ENCODE data around the gene MLPH.

MLPH gene

DNA sequence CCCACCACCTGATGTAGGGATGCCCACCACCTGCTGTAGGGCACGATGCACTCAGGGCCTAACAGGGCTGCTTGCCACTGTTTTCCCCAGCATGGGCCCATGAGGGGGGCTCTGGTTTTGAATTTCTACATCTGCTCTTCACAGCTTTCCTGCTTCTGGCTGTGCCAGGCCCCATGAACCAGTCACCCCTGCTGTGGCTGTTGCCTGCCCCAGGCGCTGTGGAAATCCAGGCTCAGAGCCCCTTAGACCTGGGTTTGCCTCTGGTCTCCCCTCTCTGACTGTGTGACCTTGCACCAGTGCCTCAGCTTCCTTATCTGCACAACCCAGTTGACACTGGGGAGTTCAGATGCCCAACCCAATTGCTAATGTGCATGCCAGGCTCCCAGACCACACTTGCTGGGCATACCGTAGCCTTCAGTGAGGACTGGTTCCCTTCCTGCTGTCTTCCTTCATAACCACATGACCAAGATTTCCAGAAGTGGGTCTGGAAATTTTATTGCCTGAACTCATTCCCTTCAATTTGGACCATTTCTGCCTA is 6.0 kb upstream of the MLPH start:
- DNase-seq, result no peak

DNA sequence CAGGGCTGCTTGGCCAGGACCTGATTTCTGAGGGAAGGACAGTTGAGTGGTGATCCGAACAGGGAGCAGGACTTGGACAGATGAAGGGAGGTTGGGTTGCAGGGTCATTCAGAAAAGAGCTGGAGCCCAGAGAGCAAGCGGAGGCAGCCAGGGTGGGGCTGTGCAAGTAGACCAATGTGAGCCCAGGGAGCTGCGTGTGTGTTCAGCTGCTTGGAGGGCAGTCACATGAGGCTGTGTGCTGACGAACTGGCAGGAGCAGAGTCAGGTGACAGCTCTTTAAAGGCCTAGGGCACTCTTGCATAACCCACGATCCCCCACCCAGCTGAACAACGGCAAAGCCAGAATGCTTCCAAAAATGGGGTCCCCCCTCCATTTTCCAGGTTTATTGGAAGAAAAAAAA is 4.6 kb upstream of the MLPH start:
- peak; percentile 44 to 89 for DNase-seq

DNA sequence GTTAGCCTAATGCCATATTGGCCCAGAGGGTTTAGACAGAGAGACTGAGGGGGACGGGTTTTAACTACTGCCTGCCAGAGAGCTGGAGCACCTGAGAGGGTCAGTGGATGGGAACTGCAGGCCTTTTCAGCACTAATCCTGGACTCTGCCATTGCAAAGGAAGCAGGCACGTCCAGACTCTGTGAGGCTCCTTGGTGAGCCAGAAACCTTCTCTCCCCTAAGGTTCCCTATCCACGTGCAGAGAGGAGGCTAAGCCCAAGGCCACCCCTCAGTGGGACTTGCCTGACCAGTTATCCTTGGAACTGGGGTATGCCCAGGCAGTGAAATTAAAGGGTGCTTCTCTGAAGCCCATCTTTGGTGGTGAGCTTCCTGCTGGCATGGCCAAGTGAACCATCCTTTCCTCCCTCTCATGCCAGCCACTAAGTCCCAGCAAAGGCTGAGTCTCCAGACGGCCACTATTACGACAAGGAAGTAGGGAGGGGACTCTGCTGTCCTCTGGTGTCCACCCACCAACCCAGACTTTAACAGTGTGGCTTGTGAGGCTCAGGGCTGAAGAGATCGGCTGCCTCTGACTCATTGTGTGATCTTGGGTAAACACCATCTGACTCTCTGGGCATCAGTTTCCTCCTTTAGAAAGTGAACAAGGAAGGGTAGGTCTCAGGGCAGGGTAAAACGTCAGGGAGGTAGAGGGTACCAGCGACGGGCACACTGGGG is 3.9 kb upstream of the MLPH start:
- peak; percentile 92 to 99 for DNase-seq

GRCh38 chr2:237485304-237485703 is 1.7 kb upstream of the MLPH start:
- DNase-seq, result no peak

DNA sequence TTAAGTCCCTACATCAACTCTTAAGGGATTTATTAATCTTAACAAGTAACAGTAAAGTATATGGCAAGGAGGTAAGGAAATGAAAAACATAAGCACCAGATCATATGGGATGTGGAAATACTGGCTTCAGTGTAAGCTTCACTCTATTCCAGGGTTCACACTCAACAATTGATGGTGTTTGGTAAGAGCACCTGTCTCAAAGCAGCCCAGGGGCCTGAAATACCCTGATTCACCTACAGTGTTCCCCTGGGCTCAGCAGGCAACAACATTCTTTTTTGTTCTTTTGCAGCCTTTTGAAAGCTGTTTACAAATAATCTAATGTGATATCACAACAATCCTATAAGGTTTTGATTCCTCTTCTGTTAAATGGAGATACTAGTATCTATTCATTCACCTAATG is 1.2 kb upstream of the MLPH start:
- no peak for DNase-seq

DNA sequence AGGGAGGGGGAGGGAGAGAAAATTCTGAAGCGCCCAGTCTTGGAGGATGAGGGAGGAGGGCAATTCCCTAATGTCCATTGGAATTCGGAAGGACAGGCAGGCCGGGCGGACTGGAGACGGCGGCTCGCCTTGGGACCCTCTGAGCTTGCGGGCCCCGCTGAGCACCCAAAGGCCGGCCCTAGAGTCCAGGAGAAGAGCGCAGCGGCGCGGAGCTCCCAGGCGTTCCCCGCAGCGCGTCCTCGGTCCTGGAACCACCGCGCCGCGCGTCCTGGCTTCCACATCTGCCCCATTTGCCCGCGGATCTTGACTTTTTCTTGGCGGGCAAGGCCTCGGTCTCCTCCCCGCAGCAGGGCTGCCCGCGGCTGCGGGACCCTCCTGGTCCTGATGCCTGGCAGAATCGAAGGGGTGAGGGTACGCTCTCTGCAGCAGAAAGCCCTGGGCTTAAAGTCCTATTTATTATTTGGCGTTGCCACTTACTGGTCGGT is 675 bp upstream of the MLPH start:
- DNase-seq, result no peak

DNA sequence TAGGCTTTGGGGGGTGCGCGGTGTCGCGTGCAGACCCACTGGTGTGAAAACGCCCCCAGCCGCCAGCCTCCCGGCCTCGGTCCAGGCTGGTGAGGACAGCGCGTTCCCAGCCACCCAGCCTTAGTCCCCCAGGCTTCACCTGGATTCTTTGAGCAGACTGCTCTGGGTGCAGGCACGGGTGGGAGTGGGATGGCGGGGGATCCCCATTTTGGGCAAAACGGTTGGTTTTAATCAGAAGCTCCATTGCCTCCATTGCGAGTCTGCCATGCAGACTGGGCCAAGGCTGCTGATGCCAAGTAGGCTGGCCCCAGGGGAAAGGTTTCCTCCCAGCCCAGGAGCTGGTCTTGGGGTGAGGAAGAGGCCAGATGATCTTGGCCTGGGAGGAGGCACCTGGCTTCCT is 445 bp downstream of the MLPH start:
- no peak for DNase-seq

- DNase-seq, result no peak
These were observed 1.2 kb downstream of the MLPH start for GRCh38 chr2:237488295-237488694.

DNA sequence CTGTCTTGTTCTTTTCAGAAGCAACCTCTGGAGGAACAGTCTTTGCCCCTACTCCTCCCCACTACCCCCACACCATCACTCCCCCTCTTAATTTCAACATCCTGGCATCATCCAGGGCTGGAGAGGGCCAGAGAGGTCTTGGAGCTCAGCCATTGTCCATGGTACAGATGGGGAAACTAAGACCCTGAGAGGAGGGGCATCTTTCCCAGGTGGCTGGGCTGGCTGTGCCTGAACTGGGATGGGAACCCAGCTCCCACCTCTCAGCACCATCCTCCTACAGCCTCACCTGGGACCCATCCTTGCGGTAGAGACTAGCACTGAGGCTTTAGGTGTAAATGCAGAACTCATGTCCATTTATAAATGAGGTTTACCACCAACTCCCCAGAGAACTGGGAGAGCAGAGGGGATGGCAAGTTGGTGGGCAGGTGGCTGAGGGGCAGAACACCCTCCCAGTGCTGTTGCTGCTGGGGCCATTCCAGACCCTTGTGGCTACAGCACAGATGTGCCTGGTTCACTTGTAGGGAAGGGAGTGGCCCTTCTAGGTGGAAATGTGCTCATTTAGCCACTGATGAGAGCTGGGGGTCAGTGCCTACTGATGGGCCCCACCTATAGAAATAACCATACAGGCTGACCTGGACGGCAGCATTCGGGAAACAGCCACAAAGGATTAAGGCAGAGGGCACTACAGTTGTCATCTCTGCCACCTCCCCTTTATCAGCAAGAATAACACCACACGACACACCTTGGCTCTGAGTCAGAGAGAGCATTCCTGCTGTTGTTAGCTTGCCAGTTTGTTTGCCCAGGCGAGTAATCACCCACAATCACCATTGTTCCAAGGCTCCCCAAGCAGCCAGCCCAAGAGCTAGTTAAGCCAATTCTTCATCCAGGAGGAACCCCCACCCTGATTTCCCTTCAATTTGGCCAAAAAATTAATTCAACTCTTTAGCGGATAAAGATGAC is 2.1 kb downstream of the MLPH start:
- DNase-seq, result no peak

- DNase-seq, result no peak
These were observed 3.1 kb downstream of the MLPH start for GRCh38 chr2:237490009-237490711.

DNA sequence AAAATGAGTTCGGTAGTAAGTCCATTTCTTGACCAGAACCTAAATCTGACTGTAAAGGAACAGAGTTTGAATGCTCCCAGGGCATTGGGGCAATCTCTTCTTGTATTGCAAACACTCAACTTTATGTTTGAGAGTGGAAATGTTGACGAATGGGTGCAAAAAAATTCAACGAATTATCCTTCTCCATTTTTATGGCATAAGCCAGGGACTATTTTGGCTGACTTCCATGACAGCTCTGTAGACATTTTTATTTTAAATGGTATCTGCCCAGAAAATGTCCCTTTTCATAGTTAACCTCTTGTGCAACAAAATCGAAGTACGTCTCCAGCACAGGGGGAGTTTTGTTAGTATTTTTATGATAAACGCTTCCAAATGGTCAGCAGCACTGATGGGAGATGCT is 3.7 kb downstream of the MLPH start:
- no peak for DNase-seq

DNA sequence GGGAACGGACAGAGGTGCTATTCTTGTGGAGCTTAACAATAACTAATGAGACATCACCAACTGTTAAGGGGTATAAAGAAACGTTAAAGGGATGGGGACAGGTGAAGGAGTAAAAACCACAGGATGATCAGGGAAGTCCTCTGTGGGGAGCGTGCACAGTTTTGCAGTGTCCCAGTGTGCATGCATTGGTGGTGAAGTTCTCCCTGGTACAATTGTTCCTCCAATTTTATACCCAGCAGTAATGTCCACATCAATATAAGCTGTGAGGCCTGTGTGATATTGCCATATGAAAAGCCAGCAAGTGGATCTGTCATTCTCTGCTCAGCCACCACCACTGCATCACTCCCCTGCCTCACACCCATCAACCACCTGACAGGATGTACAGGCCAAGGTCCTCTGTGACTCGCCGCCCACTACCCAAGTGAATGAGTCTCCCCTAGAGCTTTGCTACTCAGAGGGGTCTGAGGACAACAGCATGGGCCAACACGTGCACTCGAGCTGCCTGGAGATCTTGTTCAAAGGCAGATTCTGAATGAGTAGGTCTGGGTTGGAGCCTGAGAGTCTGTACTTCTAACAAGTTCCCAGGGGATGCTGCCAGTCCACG is 4.6 kb downstream of the MLPH start:
- DNase-seq, result no peak

GRCh38 chr2:237492137-237492890 is 5.3 kb downstream of the MLPH start:
- peak in 1 of 2 donors; percentile 46 for DNase-seq

DNA sequence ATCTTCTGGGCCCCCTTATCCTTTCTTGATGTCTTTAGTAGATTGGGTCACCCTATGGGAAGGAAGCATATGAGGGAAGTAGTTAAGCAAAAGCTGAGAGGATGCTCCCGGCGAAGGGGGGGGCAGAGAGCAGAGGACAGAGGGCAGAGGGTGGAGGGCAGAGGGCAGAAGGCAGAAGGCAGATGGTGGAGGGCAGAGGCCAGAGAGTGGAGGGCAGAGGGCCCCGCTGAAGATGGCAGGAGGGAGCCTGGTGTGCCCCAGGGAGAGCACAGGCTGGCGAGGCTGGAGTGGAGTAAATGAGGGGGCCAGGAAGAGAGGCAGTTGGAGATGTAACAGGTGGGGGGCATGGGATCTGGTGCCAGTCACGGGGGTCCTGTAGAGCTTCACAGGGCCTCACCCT is 7.0 kb downstream of the MLPH start:
- DNase-seq, result no peak

DNA sequence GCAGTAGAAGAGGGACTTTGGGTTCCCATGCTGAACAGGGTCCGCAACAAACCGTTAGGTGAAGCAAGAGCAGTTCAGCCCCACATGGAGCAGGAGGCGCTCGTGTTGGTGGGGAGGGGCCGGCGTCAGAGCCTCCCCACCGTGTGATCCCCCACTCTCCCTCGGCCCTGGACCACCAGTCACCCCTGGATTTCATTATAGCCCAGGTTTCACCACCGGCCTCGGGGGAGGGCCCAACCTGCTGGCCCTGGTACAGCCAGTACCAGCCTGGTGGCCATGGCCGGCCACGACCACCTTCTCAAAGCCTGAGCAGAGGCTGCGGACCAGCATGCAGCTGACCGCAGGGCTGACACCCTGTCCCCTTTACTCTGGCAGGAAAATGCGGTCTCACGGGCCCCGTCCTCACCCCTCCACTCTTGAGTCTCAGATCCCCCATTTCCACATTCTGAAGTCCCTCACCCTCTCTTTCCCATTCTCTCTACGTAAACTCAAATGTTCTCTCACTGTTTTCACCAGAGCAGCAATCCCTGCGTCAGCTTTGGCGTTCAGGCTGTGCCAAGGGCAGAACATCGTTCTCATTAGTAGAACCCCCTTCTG is 8.6 kb downstream of the MLPH start:
- DNase-seq, result no peak

DNA sequence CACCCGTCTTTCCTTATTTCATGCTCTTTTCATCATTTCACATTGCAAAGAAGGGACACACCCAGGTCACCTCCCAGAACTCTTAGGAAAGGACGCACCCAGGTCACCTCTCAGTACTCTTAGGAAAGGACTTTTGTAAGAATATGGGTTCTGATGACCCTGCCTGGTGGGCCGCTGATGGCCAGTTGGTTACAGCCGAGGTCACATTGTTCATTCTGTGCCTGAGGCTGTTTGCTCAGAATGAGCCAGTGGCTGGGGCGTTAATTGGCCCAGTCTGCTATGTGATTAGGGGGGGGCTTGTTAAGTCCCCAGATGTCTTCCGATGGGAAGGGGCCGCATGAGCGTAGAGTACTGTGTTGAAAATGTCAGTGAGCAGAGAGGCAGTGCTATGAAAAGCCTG is 9.4 kb downstream of the MLPH start:
- DNase-seq, result no peak

DNA sequence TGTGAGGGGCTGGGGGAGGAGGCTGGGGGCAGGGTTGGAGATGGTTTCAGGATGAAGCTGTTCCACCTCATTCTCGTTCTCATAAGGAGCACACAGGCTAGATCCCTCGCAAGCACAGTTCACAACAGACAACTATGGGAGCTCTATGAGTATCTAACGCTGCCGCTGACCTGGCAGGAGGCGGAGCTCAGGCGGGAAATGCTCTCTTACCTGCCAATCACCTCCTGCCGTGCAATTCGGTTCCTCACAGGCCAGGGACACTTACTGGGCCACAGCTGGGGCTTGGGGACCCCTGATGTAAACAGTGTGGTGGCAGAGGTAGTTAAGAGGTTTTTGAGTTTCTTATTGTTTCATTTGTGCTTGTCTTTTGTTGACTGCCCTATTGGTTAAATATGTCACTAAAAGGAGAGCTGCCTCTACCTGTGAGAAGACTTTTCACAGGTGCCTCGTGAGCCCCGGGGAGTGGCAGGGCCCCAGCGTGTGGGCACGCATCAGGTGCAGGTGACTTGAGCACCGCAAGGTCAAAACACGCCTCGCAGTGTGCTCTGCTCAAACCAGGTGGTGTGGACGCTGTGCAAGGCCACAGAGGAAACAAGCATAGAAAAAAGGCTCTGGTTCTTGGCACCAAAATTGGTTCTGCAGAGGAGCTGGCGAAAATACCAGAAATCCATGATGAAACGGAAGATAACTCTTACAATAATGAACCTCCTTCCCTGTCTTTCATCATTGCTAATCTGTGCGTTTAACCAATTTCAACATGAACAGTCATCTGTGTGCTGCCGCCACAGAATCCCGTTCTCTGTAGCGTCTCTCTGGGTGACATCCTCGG is 10.2 kb downstream of the MLPH start:
- DNase-seq, result no peak

DNA sequence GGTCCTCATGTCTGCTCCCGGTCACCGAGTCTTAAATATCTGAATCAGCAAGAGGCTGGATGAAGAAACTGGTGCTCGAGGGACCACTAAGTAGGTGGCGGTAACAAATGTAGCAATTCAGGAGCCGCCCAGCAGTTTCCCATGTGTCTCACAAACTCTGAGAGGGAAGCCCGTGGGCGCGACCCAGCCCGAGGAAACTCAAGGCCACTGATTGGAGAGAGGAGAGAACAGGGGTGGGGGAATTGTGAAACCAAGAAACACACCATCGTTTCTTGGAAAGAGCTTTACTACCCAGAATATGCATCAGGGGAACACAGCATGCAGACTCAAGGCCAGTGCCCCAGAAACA is 10.8 kb downstream of the MLPH start:
- peak; percentile 97 to 99 for DNase-seq

DNA sequence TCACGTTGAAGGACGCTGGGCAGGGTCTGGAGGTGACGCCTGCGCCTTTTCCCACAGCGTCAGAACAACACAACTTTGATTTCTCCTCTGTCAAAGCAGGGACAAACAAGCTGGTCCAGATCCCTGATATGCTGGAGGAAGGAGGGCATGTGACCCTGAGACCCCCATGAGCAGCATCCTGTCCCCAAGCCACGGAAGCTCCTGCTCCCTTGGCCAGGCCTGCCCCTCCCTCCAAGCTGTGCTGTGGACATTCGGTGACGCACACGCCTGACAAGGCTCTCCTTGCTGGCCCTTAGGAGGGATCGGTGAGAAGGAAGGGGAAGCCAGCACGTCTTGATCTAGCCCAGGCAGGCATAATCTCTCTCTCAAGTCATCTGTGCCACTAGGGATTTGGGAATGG is 11.3 kb downstream of the MLPH start:
- DNase-seq, result no peak

DNA sequence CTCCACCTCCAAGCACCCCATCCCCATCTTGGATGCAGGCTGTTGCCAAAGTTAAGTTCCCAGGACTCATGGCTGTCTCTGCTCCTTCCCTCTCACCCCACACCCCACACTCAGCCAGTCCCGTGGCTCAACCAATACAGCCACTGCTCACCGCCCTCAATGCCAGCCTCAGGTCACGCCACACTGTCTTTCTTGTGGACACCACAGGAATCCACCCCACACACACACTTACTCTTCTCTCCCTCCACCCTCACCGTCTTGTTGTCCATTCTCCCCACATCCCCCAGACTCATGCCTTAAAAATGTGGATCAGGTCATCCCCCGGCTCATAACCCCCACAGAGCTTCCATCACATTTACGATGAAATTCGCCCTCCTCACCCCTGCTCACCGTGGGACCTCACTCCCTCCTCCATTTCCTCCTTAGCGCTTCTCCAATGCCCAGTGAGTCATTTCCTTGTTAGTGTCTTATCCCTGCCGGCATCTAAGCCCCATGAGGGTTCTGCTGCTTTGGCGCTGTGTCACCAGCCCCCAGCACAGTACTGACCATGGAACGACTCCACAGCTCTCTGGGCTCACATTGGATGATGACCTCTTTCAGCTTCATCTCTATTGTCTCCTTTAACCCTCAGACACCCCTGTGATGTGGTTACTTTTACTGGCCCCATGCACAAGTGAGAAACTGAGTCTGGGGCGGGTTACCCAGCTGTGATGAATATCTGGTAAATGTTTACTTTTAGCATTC is 13.8 kb downstream of the MLPH start:
- DNase-seq, result peak; percentile 55 to 73
